Small intestine (tissue), 7 donors: Measurements from ENCODE around the gene LAX1. TPM values are rescaled to one million over a fixed set of nuclear protein-coding genes. Genes with fewer than 3 reads are reported as not detected.
"Not testable (repeated sequence)": the region's sequence is repeated elsewhere in the genome, so short reads cannot be mapped to it uniquely, and the experiment has no call there.

Source experiments
- DNase-seq, 2 donors: peaks; one replicate each; pipeline versions ENCODE4 v3.0.0 to v3.0.0-alpha.2; 2013
- FAIRE-seq: peaks from 2 replicates; lab custom pipeline; 2012; peaks lifted over from hg19 to GRCh38; lab: Jason Lieb, UNC
- H3K27ac ChIP-seq, 3 donors: one replicate each; pipeline ENCODE4 v1.5.1; 2013; ENCODE audit warnings: low read length in 2 of 3, mild to moderate bottlenecking in 2 of 3, control low read depth in 1 of 3, inconsistent platforms in 1 of 3, low read depth in 1 of 3, moderate library complexity in 1 of 3
- H3K27me3 ChIP-seq, 3 donors: one replicate each; pipeline ENCODE4 v1.6.1; 2013; ENCODE audit warnings: low read length in 3 of 3, inconsistent platforms in 1 of 3; ENCODE audit not compliant: control insufficient read depth in 3 of 3, insufficient read depth in 3 of 3
- H3K36me3 ChIP-seq, 3 donors: one replicate each; pipeline ENCODE4 v1.6.1; 2013; ENCODE audit warnings: low read length in 3 of 3, inconsistent platforms in 1 of 3, low read depth in 1 of 3, mild to moderate bottlenecking in 1 of 3, moderate library complexity in 1 of 3; ENCODE audit not compliant: control insufficient read depth in 3 of 3, insufficient read depth in 2 of 3
- H3K4me1 ChIP-seq, 3 donors: one replicate each; pipeline ENCODE4 v1.6.1; 2013; ENCODE audit warnings: low read length in 2 of 3, inconsistent platforms in 1 of 3, low read depth in 1 of 3, mild to moderate bottlenecking in 1 of 3, moderate library complexity in 1 of 3; ENCODE audit not compliant: control insufficient read depth in 3 of 3, insufficient read depth in 2 of 3
- H3K4me3 ChIP-seq, 3 donors: one replicate each; pipeline ENCODE4 v1.5.1; 2013; ENCODE audit warnings: low read length in 3 of 3, control low read depth in 1 of 3, inconsistent platforms in 1 of 3, low read depth in 1 of 3, mild to moderate bottlenecking in 1 of 3, moderate library complexity in 1 of 3
- H3K9me3 ChIP-seq, 2 donors: one replicate each; pipeline ENCODE4 v1.6.1; 2013; ENCODE audit warnings: low read depth in 1 of 2, low read length in 1 of 2; ENCODE audit not compliant: control insufficient read depth in 2 of 2, insufficient read depth in 1 of 2
- WGBS, 3 donors: extraction: QIAGEN DNeasy Blood & Tissue Kit; methylation state at CpG; one replicate each; pipeline ENCODE4 v1.1.7; 2013; 5-methylcytosine and 5-hydroxymethylcytosine counted together
- polyA plus RNA-seq, 4 donors: library from polyadenylated mRNA; stranded (reverse) in 3 of 4; unstranded in 1 of 4; fragments of 200-250 nt in 3 of 4; fragments of 120-200 nt in 1 of 4; gene quantifications; one replicate each; pipeline versions ENCODE4 v1.2.1 to v1.2.3, GENCODE V29; 2013
- donor health status: healthy with polysubstance abuse.
- donor health status: control.
- donor health status: control.
- donor health status: Bipolar disorder and iron deficiency.
- donor health status: healthy.

The LAX1 gene
- polyA plus RNA-seq, 4 donors = 0.19 to 0.81 (median 0.72) TPM; not detected in 1

DNA sequence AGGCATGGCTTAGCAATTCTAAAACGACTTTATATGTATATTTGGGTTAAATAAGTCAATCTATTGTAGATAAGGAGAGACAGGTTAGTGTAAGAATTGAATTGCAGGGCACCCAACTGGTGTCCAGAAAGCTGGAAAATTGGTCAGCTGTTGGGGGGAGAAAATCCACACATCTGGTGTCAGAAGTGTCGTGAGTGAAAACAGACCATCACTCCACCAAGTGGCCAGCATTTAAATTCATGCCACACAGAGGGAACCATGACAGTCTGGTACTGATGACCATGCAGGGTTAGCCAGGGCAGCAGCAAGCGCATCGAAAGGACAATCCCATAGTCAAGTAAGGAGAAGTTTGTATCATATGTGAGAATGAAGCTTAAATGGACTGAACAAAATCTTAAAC is 11.7 kb downstream of the LAX1 start:
- WGBS, 3 donors = 51 to 69% (median 65%) methylated on average over 4 of the region's 4 CpGs
- Histone ChIP-seq H3K4me1 (peaks cover 0 to 6% (median 0%) of the 10 kb centered on the region in 3 donors), H3K27ac (no peak overlapping the region), H3K36me3 (no peaks in the 10 kb centered on the region), H3K9me3 (no peaks in the 10 kb centered on the region), H3K27me3 (no peaks in the 10 kb centered on the region), H3K4me3 (no peak overlapping the region)
- FAIRE-seq = no peak
- DNase-seq = peak in 1 of 2 donors; percentile 35

DNA sequence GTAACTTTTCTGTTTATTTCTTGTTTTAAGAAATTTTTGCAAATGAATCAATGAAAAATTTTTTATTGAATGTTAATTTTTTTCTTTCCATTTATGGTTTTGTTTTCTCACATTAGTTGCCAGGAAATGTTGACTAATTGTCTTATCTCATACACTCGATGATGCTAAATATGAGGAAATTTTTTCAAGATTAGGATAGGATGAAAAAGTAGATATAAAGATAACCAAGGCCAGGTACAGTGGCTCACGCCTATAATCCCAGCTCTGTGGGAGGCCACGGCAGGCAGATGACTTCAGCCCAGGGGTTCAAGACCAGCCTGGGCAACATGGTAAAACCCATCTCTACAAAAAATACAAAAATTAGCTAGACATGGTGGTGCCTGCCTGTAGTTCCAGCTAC is 12.6 kb downstream of the LAX1 start:
- 59 to 68% (median 68%) methylated on average over 3 of the region's 3 CpGs for WGBS, 3 donors
- no peaks in the 10 kb centered on the region for H3K27me3 ChIP-seq
- no peak overlapping the region for H3K4me3 ChIP-seq
- no peaks in the 10 kb centered on the region for H3K9me3 ChIP-seq
- H3K27ac ChIP-seq = no peak overlapping the region
- FAIRE-seq (no peak), DNase-seq (no peak)
- no peaks in the 10 kb centered on the region for H3K4me1 ChIP-seq
- no peaks in the 10 kb centered on the region for H3K36me3 ChIP-seq

DNA sequence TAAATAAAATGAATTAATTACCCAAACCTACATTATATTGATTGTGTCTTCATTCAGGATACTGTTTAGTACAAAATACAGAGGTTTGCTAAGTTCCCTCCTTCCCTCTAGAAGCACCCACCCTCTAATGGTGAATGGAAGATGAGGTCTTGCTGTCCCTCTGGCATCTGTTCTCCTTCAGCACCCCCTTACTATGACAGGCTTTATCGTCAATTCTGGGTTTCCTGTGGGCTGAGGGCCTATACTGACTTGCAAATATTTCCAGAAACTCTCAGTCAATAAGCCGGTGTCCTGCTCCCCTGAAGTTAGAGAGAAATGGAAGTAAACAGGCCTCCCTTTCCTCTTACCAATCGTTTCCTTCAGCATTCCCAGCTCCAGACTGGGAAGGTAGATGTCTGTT is 13.2 kb downstream of the LAX1 start:
- Histone ChIP-seq H3K4me1 (no peaks in the 10 kb centered on the region), H3K9me3 (no peaks in the 10 kb centered on the region), H3K4me3 (no peak overlapping the region), H3K36me3 (no peaks in the 10 kb centered on the region), H3K27ac (no peak overlapping the region), H3K27me3 (no peaks in the 10 kb centered on the region)
- DNase-seq (no peak), FAIRE-seq (no peak)
- 70 to 88% (median 72%) methylated on average over 3 of the region's 3 CpGs for WGBS, 3 donors

DNA sequence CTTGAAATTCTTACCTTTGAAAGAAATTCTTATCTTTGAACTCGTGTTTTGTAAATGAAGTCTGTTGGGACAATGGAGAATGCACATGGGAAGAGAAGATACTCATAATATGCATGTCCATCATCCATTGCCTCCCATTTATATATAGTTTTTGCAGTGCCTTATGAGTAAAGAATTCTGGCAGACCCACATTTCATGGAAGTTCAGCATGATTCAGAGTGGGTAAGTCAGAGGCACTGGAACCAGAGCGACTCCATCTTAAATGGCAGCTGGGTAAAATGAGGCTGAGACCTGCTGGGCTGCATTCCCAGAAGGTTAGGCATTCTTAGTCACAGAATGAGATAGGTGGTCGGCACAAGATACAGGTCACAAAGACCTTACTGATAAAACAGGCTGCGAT is 13.8 kb downstream of the LAX1 start:
- Histone ChIP-seq H3K27ac (no peak overlapping the region), H3K4me1 (no peaks in the 10 kb centered on the region), H3K27me3 (no peaks in the 10 kb centered on the region), H3K4me3 (no peak overlapping the region), H3K9me3 (no peaks in the 10 kb centered on the region), H3K36me3 (no peaks in the 10 kb centered on the region)
- FAIRE-seq = no peak
- DNase-seq = no peak
- WGBS, 3 donors = 85 to 98% (median 89%) methylated on average over 4 of the region's 4 CpGs

DNA sequence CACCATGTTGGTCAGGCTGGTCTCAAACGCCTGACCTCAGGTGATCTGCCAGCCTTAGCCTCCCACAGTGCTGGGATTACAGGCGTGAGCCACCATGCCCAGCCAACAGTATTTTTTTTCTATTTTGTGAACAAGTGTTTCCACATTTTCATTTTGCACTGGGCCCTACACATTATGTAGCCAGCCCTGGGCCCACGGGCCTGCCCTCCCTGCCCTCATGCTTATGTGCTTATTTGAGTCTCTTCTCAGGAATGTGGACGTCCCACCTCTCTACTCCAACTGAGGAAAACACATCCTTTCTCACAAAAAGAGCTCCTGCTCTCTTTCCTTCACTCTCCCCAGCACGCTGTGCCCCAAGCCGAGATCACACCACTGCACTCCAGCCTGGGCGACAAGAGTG is 17.0 kb downstream of the LAX1 start:
- no peak overlapping the region for H3K4me3 ChIP-seq
- no peaks in the 10 kb centered on the region for H3K4me1 ChIP-seq
- no peaks in the 10 kb centered on the region for H3K27me3 ChIP-seq
- WGBS, 3 donors = 87 to 90% (median 87%) methylated on average over 7 of the region's 7 CpGs
- no peak for FAIRE-seq
- no peak overlapping the region for H3K27ac ChIP-seq
- no peak for DNase-seq
- no peaks in the 10 kb centered on the region for H3K9me3 ChIP-seq
- no peaks in the 10 kb centered on the region for H3K36me3 ChIP-seq

DNA sequence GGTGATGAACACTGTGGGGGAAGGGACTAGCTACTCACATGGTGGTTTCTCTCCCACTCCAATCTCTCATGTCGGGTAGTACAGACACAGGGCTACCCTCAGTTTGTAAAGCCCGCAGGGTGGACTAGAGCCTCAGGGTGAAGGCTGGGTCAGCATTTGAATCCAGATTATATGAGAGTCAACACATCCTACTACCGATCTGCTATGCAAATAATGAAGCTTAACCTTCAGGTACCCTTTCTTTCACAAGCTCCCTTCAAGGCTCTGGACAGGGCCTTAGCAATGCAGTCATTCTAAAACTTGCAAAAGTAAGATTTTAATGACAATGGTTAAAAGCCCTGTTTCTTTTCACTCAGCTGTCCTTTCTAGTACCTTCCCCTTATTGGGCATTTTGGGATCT is 25.0 kb downstream of the LAX1 start:
- no peaks in the 10 kb centered on the region for H3K27me3 ChIP-seq
- WGBS, 3 donors = 73 to 85% (median 83%) methylated on average over 3 of the region's 3 CpGs
- H3K4me1 ChIP-seq = peaks cover 0 to 3% (median 0%) of the 10 kb centered on the region in 3 donors
- DNase-seq (no peak), FAIRE-seq (no peak)
- H3K4me3 ChIP-seq = no peak overlapping the region
- no peaks in the 10 kb centered on the region for H3K36me3 ChIP-seq
- H3K9me3 ChIP-seq = no peaks in the 10 kb centered on the region
- no peak overlapping the region for H3K27ac ChIP-seq

DNA sequence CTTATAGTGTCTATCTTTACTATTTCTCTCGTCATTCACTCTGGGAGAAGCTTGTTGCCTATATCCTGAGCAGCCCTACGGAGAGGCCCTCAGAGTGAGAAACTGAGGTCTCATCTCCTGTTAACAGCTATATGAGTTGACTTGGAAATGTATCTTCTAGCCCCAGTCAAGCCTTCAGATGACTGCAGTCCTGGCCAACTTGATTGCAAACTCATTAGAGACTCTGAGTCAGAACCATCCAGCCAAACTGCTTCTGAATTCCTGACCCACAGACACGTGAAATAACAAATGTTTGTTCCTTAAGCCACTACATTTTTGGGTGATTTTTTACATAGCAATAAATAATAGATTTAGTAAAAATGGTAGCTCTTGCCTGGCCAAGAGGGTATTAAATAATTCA is 26.5 kb downstream of the LAX1 start:
- Histone ChIP-seq H3K36me3 (no peaks in the 10 kb centered on the region), H3K27ac (no peak overlapping the region), H3K4me3 (no peak overlapping the region), H3K27me3 (no peaks in the 10 kb centered on the region), H3K9me3 (no peaks in the 10 kb centered on the region), H3K4me1 (peaks cover 0 to 5% (median 0%) of the 10 kb centered on the region in 3 donors)
- no peak for FAIRE-seq
- no peak for DNase-seq
- 74 to 90% (median 83%) methylated on average over 3 of the region's 3 CpGs for WGBS, 3 donors

DNA sequence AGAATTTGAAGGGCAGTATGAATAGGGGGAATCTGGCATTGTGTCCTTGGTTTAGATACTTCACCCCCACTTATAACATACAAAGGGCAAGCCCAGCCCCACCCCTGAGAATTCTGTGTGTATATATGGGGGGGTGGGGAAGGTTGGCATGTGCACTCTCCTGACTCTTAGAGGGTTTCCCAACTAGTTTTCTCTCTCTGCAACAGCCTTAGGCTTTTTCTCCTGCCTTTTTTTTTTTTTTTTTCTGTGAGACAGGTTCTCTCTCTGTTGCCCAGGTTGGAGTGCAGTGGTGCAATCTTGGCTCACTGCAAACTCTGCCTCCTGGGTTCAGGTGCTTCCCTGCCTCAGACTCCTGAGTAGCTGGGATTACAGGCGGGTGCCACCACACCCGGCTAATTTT is 27.5 kb downstream of the LAX1 start:
- H3K9me3 ChIP-seq = no peaks in the 10 kb centered on the region
- H3K36me3 ChIP-seq = no peaks in the 10 kb centered on the region
- H3K4me1 ChIP-seq = peaks cover 0 to 8% (median 4%) of the 10 kb centered on the region in 3 donors
- WGBS, 3 donors = 88 to 100% (median 97%) methylated on average over 2 of the region's 2 CpGs
- DNase-seq (no peak), FAIRE-seq (no peak)
- no peak overlapping the region for H3K27ac ChIP-seq
- no peaks in the 10 kb centered on the region for H3K27me3 ChIP-seq
- no peak overlapping the region for H3K4me3 ChIP-seq

DNA sequence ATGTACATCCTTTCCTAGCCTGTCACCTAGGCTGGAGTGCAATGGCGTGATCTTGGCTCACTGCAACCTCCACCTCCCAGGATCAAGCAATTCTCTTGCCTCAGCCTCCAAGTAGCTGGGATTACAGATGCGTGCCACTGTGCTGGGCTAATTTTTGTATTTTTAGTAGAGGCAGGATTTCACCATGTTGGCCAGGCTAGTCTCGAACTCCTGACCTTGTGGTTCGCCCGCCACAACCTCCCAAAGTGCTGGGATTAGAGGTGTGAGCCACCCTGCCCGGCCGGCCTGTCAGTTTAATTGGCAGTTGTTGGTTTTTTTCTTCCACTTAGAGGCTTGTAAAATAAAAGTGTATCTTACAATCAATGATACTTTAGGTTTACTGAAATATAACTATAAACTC is 28.6 kb downstream of the LAX1 start:
- not testable (repeated sequence) for H3K4me3 ChIP-seq, DNase-seq, H3K9me3 ChIP-seq, H3K36me3 ChIP-seq, H3K27me3 ChIP-seq, H3K27ac ChIP-seq, FAIRE-seq
- 96 to 97% (median 96%) methylated on average over 7 of the region's 7 CpGs for WGBS, 3 donors
- H3K4me1 ChIP-seq = peaks cover 7 to 10% (median 10%) of the 10 kb centered on the region in 3 donors
